DMS53 treated with DMSO at 0.1 percent for 48 hours (cell line): ENCODE data around the gene TGFBR2.

ENCODE experiments used
- DNase-seq: peaks from one replicate; lab custom pipeline; 2025; ENCODE audit not compliant: unreplicated experiment; lab: John Stamatoyannopoulos, UW

TGFBR2 gene

DNA sequence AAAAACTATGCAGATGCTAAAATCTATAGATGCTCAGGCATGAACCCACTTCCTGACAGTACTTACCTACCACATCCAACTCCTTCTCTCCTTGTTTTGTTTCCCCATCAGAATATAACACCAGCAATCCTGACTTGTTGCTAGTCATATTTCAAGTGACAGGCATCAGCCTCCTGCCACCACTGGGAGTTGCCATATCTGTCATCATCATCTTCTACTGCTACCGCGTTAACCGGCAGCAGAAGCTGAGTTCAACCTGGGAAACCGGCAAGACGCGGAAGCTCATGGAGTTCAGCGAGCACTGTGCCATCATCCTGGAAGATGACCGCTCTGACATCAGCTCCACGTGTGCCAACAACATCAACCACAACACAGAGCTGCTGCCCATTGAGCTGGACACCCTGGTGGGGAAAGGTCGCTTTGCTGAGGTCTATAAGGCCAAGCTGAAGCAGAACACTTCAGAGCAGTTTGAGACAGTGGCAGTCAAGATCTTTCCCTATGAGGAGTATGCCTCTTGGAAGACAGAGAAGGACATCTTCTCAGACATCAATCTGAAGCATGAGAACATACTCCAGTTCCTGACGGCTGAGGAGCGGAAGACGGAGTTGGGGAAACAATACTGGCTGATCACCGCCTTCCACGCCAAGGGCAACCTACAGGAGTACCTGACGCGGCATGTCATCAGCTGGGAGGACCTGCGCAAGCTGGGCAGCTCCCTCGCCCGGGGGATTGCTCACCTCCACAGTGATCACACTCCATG is 65.3 kb downstream of the TGFBR2 start:
- no peak for DNase-seq

DNA sequence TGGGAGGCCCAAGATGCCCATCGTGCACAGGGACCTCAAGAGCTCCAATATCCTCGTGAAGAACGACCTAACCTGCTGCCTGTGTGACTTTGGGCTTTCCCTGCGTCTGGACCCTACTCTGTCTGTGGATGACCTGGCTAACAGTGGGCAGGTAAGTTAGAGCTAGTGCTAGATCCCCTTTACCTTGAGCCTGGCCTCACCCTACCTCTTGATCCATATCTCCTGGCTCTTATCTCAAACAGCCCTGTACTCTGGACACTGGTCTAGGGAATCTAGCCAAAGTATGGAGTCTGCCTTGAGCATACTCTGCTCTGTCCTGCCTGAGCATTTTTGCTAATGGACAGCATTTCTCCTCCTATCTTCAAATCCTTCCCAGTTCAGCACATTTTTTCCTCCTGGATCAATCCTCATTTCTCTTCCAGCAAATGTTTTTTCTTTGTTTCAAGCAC is 65.9 kb downstream of the TGFBR2 start:
- DNase-seq = no peak

- DNase-seq = no peak
Observed at GRCh38 chr3:30672959-30673358, 66.6 kb downstream of the TGFBR2 start.

DNA sequence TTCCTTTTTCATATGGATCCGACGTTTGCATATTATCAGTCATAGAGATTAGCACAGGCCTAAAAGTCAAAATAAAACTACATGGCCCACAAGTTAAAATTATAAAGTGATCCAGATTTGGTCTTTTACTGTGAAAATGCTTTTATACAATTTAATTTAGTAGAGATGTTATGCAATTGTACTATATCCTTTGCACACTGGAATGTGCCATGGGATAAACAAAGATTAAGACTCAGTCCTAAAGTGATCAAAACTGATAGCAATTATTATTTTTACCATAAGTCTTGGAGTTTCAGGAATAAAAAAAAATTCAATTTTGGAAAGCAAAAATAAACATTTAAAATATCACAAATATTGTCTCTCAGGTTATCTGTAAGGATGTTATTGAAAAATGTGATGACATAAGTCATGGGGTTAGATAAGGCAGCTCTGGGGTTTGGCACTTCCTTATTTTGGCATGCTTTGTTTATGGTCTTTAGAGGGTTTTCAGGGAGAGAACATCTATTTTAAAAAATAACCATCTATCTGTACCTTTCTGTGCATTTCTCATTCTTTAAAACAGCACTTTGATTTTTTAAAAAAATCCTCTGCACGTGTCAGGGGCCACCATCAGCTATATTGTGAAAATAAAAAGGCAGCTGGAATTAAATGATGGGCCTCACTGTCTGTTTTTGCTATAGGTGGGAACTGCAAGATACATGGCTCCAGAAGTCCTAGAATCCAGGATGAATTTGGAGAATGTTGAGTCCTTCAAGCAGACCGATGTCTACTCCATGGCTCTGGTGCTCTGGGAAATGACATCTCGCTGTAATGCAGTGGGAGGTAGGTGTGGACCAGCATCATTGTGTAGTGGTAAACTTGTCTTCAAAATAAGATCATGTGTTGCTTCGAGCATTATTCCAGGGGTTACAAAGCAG is 67.3 kb downstream of the TGFBR2 start:
- DNase-seq = no peak

GRCh38 chr3:30675006-30675405 is 68.6 kb downstream of the TGFBR2 start:
- DNase-seq = no peak

GRCh38 chr3:30675774-30676173 is 69.4 kb downstream of the TGFBR2 start:
- no peak for DNase-seq

DNA sequence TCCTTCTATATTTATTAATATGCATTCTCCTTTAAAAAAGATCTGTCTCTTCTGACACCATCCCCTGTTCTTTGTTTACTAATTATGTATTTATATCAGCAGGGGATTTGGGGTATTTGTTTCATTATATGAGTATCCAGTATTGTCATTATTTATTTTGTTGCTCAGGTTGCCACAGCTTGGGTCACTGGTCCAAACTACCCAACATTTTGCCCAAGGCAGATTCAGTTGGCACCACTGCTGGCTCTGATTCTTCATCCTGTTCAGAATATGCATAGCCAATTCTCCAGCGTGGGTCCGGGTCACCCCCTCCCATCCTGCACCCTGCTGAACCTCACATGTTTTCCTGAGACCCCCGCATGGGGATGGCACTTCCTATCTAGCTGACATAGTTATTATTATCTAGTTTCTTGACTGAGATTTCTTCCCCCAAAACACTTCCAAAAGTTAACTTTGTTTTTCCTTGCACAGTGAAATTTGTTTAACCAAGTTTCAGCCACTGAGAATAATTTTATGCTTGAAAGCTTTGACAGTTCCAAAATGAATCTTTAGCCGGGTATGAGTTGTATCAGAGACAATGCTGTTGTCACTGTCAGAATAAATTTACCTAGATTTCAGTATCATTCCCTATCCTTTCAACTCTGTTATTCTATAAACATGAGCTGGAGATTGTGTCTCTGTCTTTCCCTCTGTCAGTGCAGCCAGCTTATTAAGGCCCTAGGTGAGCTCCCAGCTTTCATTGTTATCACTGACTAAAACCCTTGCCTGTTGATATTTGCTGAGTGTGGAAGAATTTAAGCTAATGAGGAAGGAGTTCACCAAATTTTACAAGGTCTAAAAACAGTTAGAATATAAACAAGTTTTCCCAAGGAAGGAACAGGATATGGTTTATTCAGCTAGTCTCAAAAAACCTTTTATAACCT is 70.3 kb downstream of the TGFBR2 start:
- DNase-seq = no peak

GRCh38 chr3:30677347-30677685 is 70.9 kb downstream of the TGFBR2 start:
- DNase-seq = no peak

DNA sequence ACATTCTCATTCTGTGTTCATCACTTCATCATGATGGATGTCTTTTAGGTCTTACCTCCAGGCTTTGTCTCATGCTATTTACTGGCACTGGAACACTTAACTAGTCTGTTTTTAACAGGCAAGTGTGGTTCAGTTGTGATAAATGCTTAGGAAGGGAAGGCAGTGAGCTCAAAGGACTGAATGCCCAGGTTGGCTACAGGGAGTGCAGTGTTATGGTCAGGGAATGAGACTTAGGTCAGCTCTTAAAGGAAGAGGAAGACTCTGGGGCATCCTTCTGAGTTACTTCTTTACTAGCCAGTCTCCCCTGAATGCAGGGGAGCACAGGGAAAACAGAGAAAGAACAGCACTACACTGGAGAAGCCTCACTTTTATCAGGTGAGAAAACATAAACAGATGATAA is 72.6 kb downstream of the TGFBR2 start:
- no peak for DNase-seq

- no peak for DNase-seq
Observed at GRCh38 chr3:30680789-30681648, 74.6 kb downstream of the TGFBR2 start.

DNA sequence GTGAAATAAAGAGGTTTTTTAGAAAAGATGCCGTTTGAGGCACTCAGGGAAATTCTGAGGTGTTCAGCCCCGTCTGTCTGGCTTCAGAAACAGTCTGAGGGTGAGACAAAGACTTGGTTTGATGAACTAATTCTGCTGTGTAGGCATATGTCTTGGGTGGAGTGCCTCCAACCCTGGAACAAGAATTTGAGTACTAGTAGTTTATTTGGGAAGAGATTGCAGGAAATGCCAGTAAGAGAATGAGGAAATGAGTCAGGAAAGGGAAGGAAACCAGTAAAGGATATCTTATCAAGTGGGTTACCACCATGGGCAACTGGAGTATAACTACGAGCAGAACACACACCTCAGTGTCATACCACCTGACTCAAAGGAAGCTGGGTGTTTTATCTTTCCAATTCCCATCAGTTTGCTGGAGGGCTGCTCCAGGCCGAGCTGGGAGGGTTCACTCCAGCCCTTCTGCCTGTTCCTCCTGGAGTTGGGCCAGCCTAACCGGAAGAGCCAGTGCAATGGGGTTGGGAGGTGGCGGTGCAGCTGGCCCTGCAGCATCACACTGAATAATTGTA is 75.3 kb downstream of the TGFBR2 start:
- no peak for DNase-seq

DNA sequence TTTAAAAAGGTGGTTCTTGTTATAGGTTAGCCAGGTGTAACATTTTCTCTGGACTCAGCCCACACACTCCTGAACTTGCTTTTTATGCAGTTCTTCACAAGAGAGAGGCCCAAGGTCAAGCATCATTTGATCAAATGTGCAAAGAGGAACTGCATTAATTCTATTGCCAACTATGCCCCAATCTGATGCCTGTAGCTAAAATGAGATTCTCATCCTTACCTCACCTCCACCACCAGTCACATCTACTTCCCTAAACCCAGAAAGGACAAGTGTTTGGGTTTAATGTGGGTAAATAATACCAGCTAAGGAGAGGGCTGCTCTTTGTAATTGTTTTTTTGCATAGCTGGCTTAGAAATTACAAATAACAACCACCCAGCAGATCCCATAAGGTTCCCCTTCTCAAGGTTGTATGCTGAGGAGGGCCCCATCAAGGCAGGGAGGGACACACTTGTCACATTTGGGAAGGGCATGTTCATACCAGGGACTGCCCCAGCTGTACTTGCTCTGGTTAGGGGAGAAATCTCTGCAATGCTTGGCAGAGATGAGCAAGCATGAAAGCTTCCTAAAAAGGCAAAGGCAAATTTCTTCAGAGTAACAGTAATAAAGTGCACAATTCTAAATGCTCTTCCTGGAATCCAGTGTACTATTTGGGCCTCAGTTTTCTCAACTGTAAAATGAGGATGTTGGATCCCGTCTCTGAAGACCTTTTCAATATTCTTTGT is 76.2 kb downstream of the TGFBR2 start:
- DNase-seq = no peak

DNA sequence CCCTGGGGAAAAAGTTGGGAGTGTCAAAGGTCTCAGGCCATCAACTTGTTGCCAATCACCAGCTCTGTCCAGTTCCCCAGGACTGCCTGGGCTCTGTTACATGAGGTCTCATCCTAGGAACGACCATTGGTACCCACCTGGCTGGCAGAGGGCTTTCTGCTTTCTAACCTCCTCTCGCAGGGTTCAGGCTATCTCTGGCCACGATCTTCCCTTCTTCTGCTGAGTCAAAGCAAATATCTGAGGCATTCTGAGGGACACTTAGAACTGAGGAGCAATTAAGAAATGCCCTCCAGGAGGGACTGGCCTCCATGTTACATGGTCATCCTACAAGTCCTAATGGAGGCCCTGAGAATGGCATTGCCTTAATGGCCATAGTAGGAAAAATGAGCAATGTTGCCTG is 77.4 kb downstream of the TGFBR2 start:
- no peak for DNase-seq

GRCh38 chr3:30684356-30684755 is 78.0 kb downstream of the TGFBR2 start:
- no peak for DNase-seq

DNA sequence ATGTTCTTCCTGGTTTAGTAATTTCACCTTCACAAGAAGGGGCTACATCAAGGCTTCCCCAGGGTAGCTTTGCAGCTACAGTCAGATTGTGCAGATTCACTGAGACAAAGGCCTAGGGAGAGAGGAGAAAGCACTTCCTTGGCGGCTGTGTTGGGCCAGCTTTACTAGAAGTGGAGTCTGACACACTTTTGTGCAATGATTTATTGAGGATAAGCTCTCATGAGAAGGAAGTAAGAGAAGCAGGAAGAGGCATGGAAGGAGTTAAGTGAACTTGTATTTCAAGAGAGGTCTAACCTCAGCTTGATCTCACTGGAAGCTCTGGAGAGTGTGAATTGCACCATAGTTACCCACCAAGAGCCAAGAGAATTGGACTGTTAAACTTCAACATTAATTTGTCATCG is 78.9 kb downstream of the TGFBR2 start:
- no peak for DNase-seq

DNA sequence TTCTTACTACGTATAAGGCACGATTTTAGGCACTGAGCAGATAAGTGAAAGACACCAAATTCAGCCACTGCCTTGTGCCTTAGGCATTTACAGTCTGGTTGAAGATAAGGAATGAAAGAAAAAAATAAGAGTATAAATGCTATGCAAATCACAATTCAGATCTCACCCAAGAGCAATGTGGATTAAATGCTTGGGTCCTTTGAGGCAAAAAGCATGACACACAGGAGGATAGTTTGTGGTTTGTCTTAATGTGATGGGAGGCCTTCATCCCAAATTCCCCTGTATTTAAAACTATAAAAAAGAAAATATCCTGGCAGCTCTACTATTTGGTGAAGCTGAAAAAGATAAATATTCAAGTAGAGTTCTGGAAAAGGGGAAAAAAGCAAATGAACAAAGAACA is 79.8 kb downstream of the TGFBR2 start:
- DNase-seq = no peak

- no peak for DNase-seq
Observed at GRCh38 chr3:30686799-30687198, 80.4 kb downstream of the TGFBR2 start.

- no peak for DNase-seq
Observed at GRCh38 chr3:30687930-30688570, 81.6 kb downstream of the TGFBR2 start.
